ENCODE results near the gene CYP2D6.
"Not testable (repeated sequence)": the region's sequence is repeated elsewhere in the genome, so short reads cannot be mapped to it uniquely, and the experiment has no call there.

CYP2D6 gene

DNA sequence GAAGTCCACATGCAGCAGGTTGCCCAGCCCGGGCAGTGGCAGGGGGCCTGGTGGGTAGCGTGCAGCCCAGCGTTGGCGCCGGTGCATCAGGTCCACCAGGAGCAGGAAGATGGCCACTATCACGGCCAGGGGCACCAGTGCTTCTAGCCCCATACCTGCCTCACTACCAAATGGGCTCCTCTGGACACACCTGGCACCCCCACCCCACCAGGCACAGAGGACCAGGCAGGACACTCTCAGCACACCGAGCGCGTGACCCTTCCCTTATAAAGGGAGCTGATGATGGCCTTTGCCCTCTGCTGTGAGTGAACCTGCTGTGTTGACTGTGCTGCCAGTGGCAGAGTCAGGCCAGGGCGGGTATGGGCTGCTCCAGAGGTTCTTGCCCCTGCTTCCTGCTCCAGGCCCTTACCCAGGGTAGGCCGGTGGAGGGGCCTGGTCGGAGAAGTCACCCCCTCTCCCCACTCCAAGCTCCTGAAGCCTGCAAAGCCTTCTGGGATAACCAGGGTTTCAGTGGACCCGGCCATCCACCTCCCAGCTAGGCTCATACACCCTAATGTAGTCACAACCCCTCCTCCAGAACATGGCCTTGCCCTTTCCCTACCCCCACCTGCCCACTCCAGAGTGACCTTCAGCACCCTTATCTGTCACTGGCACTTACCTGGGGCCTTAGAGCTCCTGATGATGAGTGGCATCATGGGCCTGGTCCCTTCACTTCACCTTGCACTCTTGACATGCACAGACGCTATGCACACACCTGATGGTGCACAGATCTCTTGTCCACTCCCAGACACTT lies at the start of gene CYP2D6:
Gene CYP2D6 (minus strand): TSS at position 172 of the 793 bp plus-strand sequence. CDS start 19 bp downstream, at position 153.
- not testable (repeated sequence) for DNase-seq

GRCh38 chr22:42179616-42180015 lies 49.0 kb upstream of the CYP2D6 start:
- no peak for DNase-seq

DNA sequence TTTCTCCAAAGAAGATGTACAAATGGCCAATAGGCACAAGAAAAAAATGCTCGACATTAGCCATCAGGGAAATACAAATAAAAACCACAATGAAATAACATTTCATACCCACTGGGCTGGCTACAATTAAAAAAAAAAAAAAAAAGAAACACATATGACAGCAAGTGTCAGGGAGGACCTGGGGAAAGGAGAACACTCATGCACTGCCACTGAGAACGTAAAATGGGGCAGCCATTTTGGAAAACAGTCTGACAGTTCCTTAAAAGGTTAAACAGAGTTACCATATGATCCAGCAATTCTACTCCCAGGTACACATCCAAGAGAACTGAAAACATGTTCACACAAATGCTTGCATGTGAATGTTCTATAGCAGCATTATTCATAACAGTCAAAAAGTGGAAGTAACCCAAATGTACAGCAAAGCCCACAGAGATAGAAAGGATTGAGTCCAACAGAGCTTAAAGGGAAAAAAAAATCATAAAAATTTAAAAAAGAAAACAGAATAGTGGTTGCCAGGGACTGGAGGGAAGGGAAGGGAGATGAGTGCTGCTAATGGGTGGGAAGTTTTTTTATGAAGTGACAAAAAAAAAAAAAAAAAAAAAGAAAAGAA lies 48.4 kb upstream of the CYP2D6 start:
- DNase-seq, result no peak

DNA sequence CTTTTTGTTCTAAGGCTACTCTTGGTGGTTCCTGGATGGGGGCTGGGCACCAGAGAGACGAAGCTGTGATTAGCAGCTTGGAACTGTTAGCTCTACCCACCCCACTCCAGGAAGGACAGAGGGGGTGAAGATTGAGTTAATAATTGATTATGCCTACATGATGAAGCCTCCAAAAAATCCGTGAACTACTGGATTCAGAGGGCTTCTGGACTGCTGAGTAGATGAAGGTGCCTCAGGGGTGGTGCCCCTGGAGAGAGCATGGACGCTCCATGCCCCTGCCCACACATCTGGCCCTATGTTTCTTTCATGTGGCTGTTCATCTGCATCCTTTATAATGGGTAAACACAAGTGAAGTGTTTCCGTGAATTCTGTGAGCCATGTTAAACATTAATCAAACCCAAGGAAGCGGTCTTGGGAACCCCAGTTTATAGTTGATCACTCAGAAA lies 47.3 kb upstream of the CYP2D6 start:
- no peak for DNase-seq

DNA sequence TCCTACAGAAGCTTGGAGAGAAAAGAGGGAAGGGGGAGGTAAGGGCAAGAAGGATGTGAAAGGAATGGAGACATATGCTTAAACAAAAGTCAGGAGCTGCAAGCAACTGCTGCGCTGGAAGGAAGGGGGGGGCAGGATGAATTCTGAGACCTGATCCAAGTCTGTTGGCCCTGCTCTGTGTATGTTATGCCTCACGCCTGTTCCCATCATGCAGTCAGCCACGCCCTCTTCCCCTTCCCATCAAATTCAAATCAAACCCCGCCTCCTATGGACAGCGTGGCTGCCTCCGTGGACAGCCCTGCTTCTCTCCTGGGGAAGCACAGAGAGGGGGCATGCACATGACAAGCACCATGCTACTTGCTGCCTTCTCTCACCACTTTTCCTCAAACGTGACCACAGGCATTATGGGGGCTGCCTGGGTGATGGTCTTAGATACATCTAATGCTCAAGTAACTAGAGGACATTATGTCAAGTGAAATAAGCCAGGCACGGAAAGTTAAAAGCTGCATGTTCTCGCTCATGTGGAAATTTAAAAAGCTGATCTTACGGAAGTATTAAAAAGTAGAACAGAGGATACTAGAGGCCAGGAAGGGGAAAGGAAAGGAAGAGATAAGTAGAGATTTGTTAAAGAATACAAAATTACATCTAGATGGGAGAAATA lies 45.8 kb upstream of the CYP2D6 start:
- no peak for DNase-seq

DNA sequence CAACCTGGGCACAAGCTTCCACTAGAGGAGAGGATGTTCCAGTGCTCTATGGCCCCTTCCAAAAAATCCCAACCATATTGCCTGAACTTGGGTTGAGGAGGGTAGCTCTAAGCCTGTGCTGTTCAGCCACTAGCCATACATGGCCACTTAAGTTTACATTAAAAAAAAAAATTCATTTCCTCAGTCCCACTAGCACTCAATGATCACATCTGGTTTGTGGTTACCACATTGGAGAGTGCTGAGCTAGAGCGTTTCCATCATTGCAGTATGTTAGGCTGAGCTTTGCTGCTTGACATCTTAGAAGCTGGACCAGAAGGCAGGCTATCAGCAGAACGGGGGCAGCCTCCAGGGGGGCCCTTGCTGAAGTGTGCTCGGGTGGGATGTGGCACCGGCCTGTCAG lies 43.5 kb upstream of the CYP2D6 start:
- no peak for DNase-seq

- DNase-seq, result no peak
Observed at GRCh38 chr22:42173183-42173926, 42.7 kb upstream of the CYP2D6 start.

GRCh38 chr22:42172773-42173172 lies 42.2 kb upstream of the CYP2D6 start:
- no peak for DNase-seq

- DNase-seq, result no peak
Observed at GRCh38 chr22:42171946-42172719, 41.5 kb upstream of the CYP2D6 start.

DNA sequence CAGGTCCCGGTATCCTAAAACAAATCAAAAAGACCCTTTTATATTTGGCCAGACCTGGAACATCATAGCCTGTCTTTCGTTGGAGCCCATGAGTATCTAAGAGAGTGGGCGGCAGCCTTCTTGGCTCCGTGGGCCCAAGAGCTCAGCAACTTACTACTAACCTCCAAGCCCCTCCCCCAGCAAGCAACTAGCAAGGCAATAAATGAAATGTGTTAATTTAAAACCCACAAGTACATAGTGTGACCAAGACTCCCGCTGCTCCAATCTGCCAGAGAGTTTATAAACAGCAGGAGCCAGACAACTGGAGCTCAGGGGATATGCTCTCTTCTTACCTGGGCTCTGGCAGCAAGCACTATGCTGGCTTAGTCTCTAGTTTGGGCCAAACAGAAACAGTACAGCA lies 40.8 kb upstream of the CYP2D6 start:
- DNase-seq, result no peak

GRCh38 chr22:42170946-42171345 lies 40.3 kb upstream of the CYP2D6 start:
- no peak for DNase-seq

DNA sequence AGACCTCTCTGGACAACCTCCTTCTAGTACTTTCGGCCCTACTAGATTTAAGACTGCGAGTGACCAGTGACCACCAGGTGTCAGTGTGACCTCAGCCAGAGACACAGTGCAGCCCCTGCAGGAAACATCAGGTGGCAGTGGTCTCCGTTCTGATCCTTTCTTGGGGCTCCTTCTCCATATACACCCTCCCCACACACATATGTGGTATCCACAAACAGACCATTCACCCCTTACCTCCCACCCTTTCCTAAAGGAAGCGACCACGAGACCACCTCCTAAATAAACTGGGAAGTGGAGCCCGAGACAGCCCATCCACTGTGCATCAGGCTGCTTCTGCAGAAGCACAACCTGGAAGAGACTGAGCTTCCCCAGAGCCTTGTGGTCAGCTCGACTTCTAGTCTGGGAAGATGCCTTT lies 38.5 kb upstream of the CYP2D6 start:
- no peak for DNase-seq

- no peak for DNase-seq
Observed at GRCh38 chr22:42168476-42168875, 37.9 kb upstream of the CYP2D6 start.

GRCh38 chr22:42167066-42167465 lies 36.5 kb upstream of the CYP2D6 start:
- no peak for DNase-seq

DNA sequence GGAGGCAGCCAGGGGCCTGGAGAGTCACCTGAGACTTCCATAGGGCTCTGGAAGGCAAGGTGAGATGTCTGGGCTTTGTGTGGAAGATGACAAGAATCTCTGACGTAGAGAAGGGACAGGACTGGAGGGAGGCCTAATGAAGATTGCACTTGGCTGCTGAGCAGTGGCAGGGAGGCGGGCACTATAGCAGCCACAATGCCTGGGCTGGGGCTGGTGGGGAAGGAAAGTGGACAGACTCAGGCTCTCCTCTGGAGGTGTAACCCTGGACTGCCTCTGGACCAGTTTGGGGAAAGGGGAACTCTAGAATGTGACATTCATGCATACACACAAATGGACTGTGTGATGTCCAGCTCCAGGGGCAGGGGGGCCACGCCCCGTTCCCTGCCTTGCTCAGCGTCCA lies 34.3 kb upstream of the CYP2D6 start:
- DNase-seq, result no peak

GRCh38 chr22:42163515-42163914 lies 32.9 kb upstream of the CYP2D6 start:
- DNase-seq, result no peak

GRCh38 chr22:42162728-42163489 lies 32.3 kb upstream of the CYP2D6 start:
- DNase-seq, result no peak

DNA sequence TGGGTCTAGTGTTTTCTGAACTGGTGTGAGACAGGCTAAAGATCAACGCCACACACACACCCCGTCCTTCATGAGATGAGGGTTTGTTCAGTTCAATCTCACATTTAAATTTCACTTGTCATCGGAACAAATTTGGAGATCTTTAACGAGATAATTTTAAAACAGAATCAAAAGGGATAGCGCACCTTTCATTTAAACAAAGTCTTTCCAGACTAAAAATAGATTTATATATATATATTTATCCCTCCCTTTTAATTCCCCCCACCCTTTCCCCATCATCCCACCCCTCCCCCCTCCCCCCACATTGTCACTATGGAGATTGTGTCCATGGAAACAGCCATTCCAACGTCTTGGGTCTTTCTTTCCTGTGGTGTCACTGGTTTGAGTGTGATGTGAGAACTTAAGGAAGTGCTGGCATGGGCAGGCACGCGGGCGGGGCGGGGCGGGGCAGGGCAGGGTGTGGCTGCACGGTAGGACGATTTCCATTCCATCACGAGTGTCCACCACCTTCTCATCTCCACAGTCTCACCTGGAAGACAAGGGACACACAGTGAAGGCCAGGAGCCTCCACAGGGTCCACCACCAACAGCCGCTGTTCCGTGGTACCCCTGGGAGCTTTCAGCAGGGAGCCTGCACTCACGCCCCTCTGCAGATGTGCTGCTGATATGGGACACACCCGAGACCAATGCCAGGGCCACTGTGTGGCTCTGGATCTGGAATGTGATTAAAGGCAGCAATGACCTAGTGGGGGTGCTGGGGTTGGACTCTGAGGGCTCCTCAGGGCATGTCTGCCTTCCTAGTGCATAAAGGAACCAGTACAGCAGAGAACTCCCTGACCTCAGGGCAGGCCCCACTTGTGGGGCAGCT lies 30.5 kb upstream of the CYP2D6 start:
- no peak for DNase-seq

DNA sequence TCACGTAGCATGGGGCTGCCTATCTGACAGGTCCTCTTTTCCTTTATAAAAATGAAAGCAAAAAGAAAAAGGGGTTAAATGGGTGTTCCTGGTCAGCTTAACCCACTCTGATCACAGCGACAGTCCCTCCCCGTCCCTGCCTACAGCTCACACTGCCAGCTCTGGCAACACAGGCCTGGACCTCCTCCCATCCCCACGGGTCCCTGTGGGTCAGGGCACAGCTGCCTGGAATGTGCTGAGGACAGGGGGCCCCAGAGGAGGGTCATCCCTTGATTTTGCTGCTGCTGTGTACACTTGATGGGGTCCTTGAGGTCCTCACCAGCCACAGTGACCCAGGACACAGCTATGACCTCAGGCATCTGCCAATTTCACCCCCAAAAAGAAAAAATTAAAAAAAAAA lies 29.6 kb upstream of the CYP2D6 start:
- no peak for DNase-seq

DNA sequence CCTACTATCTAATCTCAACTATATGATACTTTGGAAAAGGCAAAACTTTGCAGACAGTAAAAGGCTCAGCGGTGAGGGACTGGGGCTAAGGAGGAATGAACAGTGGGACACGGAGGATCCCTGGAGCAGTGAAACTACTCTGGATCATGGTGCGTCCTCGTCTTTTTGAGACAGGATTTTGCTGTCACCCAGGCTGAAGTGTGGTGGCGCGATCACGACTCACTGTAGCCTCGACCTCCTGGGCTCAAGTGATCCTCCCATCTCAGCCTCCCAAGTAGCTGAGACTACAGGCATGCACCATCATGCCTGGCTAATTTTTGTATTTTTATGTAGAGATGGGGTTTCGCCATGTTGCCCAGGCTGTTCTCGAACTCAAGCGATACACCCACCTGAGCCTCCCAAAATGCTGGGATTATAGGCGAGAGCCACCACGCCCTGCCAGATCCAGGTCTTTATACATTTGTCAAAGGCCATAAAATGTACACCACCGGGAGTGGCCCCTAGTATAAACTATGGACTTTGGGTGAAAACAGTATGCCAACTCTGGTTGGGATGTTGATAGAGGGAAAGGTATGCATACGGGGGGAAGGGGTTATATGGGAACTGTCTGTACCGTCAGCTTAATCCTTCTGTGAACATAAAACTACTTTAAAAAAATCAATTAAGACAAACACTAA lies 28.0 kb upstream of the CYP2D6 start:
- no peak for DNase-seq
